ENCODE measurements around the gene VPS37C.
"Not testable (repeated sequence)": the region's sequence is repeated elsewhere in the genome, so short reads cannot be mapped to it uniquely, and the experiment has no call there.

Gene VPS37C

DNA sequence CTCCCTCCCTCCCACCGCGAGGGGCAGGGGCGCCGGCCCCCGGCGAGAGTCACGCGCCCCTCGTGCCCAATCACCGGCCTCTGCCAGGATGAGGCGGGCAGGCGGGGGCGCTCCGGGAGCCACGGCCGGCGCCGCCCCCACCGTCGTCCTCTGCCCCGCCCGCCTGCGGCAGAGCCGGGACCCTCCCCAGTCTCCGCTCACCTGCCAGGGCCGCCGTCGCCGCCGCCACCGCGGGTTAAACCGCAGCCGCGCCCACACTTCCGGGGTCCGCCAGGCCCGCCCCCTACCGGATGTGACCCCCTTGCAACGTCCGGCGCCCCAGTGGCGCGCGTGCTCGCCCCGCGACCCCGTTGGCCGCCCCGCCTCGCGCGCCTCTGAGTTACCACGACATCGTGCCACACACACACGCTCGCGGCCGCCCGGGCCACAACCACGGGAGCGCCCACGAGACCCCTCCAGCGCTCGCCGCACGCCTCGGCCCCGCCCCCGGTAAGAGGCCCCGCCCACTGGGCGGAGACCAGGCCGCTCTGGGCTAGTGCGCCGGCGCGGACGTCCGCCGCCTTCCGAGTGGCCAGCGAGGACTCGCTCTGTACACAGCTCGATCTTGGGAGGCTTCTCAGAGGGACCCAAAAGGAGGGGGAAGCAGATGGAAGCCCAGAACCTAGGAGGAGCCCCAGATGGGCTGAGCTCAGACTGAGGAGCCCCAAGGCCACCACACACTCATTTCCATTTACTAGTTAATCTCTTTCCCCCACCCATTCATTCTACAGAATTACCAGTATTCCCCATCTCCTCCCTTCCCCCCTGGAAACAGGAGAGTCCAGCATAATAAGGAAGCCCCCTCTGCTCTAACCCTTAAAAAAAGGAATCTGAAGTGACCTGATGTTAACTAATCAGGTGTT lies at the start of gene VPS37C:
Gene VPS37C, minus strand, starts transcription at position 237 of the 902 bp plus-strand sequence. CDS start 22,597 bp downstream, outside the sequence.
- DNase-seq: peak; percentile 80 to 97

DNA sequence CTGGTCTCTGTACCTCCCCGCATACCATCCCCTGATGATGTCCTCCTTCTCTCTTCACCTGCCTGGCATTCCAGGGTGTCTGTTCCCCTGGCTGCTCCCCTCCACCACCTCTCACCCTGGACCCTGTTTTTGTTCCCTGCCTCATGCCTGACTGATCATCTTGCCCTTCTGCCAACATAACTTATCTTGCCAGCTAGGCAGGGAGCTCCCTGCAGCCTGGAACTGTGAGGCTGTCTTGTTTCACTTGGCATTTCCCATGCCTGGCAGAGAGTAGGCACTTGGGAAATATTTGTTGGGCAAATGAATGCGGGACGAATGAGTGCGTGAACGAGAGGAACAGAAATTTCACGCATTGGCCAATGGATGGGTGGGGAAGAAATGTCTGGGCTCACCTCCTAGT lies 49.4 kb upstream of the VPS37C start:
- not testable (repeated sequence) for DNase-seq

DNA sequence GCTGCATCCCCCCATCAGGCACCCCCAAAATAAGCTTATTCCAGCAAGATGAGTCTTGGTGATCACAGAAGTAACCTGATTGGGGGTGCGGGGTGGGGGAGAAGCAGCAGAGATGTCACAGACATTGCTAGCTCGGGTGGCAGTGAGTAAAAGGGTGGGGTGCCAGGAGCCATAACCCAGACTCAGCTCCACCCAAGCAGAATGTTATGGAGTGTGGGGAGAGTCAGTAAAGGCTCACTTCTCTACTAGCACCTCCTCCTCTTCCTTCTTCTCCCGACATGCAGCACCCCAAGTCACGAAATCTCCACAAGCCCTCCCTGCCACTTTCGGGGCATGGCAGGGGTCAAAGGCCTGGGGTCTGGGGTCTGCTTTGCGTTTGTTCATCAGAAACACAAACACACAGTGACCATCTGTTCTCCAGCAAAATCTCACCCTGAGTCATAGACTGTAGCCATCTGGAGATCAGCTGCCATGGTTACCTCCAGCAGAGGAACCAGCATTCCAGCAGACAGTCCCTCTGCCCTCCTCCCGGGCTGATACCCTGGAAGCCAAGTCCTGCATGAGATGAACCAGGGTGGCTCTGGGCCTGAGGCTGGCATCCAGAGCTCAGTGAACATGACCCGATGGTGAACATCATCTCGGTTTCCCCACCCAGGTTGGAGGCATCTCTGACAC lies 46.5 kb upstream of the VPS37C start:
- not testable (repeated sequence) for DNase-seq

DNA sequence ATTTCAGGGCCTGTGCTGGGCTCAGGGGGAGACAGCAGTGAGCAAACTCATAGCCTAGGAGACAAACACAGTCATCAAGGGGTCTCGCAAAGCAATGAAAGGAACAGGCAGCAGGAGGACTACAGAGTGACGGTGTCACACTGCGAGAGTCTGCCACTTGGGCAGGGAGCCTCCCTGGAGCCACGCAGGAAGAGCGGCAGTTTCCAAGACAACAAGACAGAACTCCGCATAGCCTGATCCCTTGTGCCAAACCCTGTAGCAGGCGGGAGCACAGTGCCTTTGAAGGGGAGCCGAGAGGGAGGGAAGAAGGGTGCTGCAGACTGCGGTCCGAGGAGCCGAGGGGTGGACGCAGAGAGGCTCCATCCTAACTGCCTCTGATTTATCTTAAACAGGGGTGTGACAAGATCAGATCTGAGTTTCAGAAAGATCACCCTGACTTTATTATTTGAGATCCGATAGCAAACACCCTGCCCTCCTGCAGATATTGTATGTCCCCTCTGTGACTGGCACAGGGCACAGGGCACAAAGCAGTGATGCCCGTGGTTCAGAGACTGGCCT lies 43.4 kb upstream of the VPS37C start:
- not testable (repeated sequence) for DNase-seq

DNA sequence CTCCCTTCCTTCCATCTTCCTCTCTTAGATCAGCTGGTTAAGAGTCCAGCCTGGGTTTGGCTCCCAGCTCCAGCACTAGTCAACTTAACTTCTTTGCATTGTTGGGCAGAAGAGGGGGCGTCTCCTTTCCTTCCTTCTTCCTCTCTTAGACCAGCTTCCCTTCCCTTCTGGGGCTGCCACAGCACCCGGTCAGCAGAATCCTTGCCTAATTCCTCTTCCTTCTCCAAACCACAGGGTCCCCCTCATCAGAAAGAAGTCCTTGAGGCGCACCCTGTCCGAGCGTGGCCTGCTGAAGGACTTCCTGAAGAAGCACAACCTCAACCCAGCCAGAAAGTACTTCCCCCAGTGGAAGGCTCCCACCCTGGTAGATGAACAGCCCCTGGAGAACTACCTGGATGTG lies 42.6 kb upstream of the VPS37C start:
- not testable (repeated sequence) for DNase-seq

DNA sequence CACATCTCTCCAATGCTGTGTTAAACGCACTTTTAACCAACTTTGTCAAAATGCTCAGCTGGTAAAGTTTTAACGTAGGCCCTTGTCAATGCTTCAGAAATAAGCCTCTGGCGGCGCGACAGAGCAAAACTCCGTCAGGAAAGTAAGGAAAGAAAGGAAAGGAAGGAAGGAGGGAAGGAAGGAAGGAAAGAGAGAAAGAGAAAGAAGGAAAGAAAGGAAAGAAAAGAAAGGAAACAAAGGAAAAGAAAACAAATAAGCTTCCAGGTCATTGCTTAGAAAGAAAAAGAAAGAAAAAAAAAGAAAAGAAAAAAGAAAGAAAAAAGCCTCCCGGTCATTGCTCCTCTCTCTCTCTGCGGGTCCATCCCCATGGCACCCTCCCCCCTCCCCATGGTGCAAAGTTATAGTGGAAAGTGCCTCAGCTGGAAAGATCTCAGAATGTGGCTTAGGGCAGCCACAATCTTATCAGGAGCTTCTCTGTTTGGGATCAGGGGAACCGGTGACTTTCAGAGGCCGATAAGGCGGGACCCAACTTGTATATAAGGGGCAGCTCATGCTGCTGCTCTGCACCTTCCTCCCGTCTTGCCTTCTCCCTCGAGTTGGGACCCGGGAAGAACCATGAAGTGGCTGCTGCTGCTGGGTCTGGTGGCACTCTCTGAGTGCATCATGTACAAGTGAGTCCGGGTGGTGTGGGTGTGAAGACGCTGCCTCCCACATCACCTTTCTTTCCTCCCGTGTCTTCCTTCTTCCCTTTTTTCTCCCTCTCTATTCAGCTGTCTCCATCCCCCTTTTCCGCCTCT lies 41.9 kb upstream of the VPS37C start, which contains the start of gene PGA3:
Gene PGA3, plus strand, starts transcription at position 566 of the 797 bp plus-strand sequence. Its CDS starts 50 bp downstream, at position 616.
- DNase-seq: not testable (repeated sequence)

DNA sequence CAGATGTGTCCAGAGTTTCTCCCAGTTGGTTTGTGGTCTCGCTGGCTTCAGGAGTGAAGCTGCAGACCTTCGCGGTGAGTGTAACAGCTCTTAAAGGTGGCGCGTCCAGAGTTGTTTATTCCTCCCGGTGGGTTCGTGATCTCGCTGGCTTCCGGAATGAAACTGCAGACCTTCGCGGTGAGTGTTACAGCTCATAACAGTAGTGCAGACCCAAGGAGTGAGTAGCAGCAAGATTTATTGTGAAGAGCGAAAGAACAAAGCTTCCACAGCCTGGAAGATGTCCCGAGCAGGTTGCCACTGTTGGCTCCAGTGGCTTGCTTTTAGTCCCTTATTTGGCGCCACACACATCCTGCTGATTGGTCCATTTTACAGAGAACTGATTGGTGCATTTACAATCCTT lies 40.2 kb upstream of the VPS37C start:
- no peak for DNase-seq

DNA sequence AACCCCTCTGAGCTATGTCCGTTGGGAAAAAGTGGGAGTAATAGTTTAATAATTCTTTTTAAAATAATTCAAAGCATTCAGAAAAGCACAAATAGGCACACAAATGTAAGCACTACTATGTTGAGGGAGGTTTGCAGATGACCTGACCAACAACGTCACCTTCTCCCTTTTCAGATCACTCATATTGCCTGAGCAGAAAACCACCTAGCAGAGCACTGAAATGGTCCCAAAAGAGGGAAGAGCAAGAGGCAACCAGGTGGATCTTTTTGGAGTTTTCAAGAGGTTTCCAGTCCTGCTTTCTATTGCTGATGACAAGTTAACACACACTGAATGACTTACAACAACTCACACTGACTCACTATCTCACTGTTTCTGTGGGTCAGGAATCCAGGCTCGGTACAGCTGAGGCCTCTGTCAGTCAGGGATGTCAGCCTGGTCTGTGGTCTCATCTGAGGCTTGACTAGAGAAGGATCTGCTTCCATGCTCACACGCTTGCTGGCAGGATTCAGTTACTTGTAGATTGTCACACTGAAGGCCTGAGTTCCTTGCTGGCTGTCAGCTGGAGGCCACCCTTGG lies 37.8 kb upstream of the VPS37C start:
- DNase-seq: no peak

DNA sequence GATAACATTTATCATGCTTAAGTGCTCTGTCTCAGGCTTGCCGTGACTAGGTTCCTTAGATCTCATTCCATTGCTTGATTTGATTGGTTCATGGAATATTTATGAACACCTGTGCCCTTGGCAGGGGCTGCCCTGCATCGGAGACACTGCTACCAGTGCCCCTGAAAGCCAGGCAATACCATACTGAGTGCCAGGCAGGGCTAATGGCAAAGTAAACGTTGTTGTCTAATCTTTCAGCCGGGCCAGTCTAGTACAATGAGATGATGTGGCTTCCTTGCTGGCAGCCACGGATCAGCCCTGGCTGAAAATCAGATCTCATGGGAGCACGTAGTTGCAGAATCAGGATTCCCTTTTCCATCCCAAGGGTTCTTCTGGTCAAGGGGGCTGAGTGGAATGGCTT lies 37.1 kb upstream of the VPS37C start:
- DNase-seq: no peak

DNA sequence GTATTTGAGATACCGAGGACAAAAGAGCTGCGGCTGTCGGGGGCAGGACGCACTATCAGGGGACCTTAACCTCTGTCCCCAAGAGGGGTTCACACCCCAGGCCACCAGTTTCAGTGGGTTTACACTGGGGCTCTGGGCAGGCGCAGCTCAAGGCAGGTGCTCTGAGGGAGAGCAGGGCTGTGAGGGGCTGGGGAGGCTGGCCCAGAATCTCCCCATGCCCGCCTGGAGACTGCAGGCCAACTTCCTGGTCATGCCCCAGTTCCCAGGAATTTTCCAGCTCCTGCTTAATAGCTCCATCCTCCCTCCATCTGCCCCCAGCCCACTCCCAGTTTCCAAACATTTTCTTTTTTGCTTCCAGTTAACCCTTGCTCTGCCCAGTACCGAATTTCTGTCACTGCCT lies 34.5 kb upstream of the VPS37C start:
- peak in 1 of 2 experiments; percentile 20 for DNase-seq

DNA sequence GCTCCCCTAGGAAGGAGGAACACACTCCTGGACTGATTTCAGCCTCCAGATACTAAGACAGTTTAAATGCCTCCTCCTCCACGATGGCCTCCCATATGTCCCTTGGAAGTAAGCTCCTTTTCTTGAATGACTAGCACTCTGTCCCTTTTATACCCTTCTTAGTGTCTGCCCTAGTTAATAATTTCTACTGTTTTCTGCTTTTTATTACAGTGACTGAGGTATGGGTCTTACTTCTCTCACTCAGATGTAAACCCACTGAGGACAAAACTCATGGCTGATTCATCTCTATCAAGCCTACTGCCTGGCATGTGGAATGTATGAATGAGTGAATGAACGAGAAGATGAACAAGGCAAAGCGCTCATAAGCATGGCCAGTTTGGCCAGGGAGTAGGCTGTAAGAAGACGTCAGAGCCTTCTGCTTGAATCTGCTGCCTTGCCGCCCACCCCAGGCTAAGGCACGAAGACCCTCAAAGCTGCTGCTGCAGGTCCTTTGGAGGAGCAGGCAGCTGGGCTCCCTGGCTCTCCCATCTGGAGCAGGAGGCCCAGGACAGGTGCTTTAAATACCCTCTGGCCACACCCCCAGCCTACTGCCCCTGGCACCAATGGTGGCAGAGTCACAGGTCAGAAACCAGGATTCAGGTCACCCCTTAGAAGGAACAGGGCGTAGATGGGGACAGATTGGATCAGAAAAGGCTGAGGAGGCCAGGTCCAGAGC lies 33.9 kb upstream of the VPS37C start:
- DNase-seq: no peak

DNA sequence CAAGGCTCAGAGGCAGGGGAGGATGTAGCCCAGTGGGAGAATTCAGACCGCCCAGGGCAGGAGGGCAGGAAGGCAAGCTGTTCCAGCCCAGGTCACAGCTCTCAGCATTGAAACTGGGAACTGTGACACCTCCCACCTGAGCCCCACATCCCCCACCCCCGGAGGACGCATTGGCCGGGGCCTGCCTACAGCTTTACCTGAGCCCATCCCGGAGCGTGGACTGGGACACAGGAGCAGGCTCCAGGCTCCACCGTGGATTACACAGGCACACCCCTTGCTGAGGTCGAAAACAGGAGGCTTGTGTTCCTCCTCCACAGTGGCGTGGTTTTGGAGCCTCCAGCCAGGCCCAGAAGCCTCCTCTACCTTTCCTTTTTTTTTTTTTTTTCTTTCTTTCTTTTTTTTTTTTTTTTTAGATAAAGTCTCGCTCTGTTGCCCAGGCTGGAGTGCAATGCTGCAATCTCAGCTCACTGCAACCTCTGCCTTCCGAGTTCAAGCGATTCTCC lies 33.0 kb upstream of the VPS37C start:
- no peak for DNase-seq

DNA sequence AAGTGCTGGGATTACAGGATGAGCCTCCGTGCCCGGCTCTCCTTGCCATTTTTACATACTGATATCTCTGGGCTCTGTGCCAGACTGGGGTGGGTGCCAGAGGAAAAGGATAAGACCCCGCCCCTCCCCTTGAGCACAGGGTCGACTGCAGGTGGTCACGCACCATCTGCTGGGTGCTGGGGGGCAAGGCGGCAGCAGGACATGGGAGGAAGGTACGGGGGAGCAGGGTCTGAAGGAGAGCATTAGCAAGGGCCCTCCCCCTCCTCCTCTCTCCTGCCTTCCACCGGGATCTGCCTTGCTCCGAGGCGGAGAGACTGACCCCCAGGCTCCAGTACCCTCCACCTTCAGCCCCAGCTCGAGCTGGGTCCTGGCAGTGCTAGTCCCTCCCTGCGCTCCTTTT lies 32.4 kb upstream of the VPS37C start:
- no peak for DNase-seq

DNA sequence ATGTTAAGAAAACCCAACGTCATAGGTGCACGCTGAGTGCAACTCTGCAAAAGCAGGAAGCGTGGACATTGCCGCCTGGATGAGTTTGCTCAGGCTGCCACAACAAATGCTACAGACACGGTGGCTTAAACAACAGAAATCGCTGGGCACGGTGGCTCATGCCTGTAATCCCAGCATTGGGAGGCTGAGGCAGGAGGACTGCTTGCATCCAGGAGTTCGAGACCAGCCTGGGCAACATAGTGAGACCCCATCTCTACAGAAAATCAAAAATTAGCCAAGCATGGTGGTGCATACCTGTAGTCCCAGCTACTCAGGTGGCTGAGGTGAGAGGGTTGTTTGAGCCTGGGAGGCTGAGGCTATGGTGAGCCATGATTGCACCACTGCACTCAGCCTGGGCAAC lies 28.7 kb upstream of the VPS37C start:
- no peak for DNase-seq

DNA sequence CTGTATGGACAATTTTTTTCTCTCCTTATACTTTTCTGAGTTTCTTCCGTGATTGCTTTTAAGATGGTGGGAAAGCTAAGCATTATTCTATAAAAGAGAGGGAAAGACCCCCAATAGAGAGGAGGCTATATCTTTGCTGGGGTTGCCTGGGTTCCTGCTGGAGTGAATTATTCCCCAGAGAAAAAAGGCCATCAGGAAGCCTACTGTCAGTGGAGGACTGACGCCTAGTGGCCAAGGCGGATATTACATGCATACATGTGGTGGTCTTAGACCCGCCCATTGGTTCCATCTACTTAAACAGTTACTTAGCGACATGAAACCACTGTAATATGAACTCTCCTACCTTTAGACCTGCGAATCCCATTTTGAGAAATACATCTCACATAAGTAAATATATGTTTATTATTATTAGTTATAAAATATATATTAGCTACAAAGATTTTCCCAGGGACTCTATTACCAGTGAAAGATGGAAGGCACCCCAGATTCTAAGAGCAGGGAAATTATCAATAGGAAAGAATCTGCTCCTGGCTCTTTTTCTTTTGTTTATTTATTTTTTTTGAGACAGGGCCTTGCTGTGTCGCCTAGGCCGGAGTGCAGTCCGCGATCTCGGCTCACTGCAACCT lies 26.4 kb upstream of the VPS37C start:
- DNase-seq: peak; percentile 76 to 92

DNA sequence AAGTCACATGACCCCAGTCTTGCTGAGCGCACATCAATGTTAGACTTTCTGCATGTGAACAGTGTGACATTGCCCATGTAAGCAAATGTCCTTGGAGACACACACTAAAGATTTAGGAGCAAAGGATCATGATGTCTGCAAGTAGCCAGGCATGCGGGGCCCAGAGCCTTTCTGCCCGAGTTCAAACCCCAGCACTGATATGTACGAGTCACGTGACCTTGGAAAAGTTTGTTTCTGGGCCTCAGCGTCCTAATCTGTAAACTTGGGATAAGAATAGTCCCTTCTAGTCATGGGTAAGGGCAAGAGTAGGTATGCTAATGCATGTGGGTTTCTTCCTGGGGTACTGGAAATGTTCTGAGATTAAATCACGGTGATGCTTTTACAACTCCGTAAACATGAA lies 25.3 kb upstream of the VPS37C start:
- DNase-seq: no peak

DNA sequence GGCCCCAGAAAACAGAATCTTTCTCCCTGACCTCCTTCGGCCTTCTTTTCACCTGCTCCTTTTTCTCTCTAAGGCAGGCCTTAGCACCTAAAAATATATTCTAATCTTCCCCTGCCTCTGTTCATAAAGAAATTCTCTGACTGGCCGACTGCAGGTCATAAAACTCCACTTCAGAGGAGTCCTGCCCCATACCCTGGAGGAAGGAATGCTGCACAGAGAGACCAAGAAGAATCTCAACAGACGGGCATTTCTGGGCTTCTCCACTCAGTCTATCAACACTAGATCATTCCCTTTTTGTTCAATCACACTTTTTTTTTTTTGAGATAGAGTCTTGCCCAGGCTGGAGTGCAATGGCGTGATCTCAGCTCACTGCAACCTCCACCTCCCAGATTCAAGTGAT lies 22.4 kb upstream of the VPS37C start:
- DNase-seq: no peak

DNA sequence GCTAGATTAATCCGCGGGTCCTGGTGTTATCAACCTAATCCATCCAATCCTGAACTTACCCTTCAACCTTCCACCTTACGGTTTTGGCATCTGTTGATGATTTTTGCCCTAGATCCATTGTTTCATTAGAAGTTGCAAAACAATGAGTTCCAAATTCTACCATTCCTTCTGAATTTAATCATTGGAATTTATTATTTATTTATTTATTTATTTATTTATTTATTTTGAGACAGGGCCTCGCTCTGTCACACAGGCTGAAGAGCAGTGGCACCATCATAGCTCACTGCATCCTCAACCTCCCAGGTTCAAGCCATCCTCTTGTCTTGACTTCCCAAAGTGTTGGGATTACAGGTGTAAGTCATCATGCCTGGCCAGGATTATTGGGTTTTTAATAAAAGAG lies 20.3 kb upstream of the VPS37C start:
- no peak for DNase-seq

DNA sequence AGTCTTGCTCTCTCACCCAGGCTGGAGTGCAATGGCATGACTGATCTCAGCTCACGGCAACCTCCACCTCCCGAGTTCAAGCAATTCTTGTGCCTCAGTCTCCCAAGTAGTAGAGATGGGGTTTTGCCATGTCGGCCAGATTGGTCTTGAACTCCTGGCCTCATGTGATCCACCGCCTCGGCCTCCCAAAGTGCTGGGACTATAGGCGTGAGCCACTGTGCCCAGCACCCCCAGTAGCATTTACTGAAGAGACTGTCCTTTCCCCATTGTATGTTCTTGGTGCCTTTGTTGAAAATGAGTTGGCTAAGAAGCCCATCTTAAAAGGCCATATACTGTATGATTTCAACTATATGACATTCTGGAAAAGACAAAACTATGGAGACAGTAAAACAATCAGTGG lies 19.0 kb upstream of the VPS37C start:
- not testable (repeated sequence) for DNase-seq

DNA sequence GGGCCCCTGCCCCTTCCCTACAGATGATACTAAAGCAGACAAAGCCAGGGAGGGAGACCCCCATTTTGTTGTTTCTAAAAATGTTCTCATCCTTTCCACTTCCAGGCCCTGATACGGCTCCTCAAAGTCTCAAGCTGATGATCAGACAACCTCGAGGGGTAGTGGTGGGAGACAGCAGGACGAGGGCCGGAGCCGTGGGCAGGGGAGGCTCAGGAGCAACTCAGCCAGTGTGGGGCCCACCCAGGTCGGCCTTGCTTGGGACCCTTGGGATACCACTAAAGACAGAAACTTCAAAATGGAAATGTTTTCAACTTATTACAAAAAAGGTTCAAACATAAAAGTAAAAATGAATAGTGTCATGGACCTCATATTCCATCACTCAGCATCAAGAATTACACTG lies 15.2 kb upstream of the VPS37C start:
- DNase-seq: no peak

DNA sequence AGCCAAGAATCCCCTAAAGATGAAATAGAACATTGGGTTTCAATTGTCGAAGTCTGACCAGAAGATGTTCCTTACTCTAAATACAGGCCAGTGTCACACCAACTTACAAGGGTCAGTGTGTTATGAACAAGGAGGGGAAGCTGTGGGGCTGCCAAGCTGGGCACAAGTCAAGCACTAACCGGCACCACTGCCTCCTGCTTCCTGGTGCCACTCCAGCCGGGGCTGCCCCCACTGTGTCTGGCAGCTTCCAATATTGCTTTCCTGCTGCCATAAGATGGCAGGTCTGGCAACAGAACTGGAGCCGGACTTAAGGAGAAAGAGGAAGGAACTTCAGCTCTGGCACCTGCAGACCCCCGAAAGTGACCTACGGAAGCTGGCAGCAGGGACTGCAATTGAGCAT lies 13.7 kb upstream of the VPS37C start:
- no peak for DNase-seq
